Activated CD8-positive, alpha-beta memory T cell treated with anti-CD3 and anti-CD28 coated beads for 48 hours (primary cell): ENCODE results near the gene NPDC1.
"Not testable (repeated sequence)": the region's sequence is repeated elsewhere in the genome, so short reads cannot be mapped to it uniquely, and the experiment has no call there.

Source experiments
- DNase-seq, 3 experiments: peaks; one replicate each; pipeline ENCODE4 v3.0.0-alpha.2; 2020; ENCODE audit warnings: low read depth in 2 of 3, low spot score in 2 of 3

Gene NPDC1

DNA sequence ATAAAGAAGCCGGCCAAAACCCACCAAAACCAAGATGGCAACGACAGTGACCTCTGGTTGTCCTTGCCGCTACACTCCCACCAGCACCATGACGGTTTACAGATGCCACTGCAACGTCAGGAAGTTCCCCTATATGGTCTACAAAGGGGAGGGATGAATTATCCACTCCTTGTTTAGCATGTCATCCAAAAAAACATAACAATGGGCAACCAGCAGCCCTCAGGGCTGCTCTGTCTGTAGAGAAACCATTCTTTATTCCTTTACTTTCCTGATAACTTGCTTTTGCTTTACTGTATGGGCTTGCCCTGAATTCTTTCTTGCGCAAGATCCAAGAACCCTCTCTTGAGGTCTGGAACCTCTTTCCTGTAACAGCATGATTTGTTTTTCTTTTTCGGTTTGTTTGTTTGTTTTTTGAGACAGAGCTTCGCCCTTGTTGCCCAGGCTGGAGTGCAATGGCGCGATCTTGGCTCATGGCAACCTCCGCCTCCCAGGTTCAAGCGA is 29.3 kb upstream of the NPDC1 start:
- no peak for DNase-seq

DNA sequence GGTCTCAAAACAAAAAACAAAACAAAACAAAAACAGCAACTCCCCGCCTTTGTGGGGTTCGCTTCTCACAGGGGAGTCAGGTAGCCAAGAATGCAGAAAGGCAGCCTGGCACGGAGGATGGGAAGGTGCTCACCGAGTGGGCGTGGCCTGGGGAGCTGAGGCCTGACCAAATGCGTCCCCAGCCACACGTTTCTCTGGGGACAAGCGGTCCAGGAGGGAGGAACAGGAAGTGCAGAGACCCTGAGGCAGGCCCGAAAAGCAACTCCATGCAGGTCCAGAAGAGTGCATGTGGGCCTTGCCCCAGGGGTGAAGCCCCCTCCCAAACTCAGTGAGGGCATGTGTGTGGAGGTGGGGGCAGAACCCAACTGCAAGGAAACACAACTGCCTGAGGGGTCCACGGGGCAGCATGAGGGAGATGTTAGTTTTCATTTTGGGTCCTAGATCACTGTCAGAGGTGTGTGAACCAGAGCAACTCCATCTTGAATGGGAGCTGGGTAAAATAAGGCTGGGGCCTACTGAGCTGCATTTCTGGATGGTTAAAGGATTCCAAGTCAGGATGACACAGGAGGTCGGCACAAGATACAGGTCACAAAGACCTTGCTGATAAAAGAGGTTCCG is 28.8 kb upstream of the NPDC1 start:
- no peak for DNase-seq

DNA sequence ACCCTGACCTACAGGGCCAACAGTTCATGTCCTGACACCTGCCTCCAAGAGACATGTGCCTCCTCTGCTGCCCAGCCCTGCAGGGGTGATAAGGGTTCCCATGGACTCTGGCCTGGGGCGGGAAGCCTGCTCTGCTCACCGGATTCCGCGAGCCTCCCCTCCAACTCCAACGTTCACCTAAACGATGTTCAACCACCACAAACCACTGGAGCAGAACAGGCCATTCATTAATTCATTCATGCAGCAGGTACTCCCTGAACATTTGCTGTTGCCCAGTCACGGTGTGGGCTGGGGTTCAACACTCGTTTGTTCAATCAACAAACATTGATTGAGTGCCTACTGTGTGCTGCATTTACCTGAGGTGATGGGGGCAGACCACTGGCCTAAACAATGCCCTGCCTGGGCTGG is 28.0 kb upstream of the NPDC1 start:
- DNase-seq, result no peak

DNA sequence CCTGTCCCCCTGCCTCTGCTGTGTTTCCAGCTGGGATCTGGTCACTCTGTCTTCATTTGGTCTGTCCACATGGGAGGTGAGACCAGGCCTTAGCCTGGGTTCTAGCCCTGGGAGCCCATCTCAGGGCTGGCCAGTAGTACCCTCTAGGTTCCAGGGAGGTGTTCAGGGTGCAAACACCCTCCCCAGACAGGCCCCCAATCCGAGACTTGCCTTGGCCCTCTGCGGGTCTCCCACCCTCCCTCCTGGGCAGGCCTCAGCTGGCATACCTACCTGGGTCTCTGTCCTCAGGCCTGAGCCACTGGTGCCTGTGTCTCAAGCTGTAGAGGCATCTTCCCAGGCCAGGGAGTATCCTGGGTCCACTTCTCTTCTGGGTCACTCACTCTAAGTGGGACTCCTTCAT is 25.3 kb upstream of the NPDC1 start:
- DNase-seq, result no peak

DNA sequence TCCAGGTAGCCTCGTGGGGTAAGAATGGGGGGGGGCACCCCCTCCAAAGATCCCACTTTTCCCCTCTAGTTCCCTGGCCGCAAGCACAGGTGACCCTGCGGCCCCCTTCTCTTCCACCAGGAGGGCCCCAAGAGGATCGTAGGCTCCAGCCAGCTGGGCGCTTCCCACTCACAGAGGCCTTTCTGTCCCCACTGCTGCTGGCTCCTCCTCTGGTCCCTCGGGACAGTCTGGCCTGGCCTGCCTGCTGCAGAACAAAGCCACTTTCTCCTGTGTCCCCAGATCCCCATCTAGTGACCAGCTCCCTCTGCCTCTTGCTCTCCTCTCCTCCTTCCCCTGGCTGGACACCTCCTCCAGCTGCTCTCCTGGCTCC is 24.9 kb upstream of the NPDC1 start:
- DNase-seq, result no peak

DNA sequence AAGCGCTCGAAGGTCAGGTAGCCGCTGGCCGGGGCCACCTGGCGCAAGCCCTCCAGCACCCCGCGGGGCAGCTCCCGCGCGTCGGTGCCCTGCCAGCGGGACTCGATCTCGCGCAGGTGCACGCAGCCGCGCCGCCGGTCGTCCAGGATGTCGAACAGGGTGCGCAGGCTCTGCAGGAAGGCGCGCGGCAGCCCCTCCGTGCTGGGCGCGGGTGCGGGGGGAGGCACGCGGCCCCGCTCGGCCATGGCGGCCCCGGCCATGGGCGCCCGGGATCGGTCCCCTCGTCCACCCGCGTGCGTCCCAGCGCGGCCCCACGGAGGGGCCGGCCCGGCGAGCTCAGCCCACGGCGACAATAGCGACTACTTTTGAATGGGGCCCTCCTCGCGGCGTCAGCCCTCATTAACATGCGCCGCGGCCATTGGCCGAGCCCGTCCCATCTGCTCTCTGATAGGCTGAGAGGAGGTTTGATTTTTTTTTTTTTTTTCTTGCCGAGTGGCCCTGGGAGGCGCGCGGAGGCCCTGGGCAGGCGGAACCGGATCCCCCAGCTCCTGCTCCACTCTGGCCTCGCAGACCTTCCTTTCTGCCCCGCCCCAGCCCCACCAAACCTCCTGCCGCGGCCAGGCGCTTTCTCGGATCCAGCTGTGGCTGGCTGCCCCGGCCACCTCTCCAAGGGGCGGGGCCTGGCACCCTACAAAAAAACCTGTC is 24.4 kb upstream of the NPDC1 start, which contains the start of gene SAPCD2:
TSS of gene SAPCD2 (minus strand) at position 357 of the 705 bp plus-strand sequence. CDS start at position 260, 97 bp downstream.
- peak in 2 of 3 experiments; percentile 55 to 69 for DNase-seq

DNA sequence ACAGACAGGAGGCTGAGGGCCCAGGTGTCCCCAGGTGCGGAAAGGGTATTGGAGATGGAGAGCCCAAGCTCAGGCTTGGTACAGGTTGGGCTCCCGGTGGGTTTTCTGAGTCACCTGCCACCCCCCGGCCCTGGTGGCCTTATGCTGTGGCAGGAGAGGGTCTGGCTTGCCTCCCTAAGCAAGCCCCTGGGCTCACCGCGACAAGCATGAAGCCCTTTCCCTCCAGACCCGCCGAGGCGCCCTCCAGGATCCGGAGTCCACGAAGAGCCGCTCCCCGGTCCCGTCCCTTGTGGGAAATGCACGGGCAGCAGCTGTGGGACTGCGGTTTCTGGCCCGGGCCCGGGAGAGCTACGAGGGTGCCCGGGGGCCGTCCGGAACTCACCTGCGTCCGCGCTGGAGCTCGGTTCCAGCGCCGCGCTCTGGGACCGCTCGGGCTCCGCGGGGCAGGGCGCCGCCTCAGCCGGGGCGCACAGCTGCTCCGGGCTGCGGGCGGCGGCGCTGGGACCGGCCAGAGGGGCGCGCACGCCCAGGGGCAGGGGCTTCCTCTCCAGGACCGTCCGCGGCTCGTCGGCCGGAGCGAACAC is 23.6 kb upstream of the NPDC1 start:
- DNase-seq, result no peak

DNA sequence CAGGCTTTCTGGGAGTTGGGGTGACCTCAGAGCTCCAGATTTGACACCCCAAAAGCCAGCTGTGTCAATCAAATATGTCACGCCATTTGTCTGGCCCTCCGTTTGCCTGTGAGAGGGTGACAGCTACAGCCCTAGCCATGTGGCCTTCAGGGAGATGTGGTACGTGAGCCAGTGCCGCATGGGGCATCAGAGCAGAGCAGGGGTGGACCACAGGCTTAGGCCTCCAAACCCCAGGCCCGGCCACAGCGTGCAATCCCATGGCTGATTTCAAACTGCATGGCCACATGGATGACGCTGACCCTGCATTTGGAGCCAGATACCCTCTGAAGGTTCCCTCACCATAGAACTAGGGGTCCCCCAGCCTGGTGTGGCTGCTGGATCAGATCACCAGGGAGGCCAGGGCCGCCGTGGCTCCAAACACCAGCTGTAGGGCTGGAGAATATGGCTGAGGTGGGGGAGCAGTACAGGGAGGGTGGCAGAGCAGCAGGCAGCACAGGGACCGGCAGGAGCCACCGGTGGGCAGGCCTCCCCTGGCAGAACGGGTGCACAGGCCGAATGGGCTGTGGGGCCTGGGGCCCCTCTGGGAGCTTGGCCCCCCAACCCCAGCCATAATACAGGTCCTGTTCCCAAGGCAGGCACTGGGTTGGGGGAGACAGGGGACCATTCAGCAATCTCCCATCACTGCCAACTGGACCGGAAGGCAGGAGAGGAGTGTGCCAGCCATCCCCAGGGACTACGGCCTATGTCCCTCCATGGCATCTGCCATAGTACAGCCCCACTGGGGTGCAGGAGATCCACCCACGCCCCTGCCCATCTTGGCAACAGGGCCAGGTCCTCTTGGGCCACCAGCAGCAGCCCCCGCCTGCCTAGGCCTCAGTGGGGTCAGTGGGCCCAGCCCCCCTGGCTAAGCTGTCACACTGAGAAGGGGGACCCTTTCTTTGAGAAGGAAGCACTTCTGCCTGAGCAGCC is 22.8 kb upstream of the NPDC1 start:
- DNase-seq, result no peak

DNA sequence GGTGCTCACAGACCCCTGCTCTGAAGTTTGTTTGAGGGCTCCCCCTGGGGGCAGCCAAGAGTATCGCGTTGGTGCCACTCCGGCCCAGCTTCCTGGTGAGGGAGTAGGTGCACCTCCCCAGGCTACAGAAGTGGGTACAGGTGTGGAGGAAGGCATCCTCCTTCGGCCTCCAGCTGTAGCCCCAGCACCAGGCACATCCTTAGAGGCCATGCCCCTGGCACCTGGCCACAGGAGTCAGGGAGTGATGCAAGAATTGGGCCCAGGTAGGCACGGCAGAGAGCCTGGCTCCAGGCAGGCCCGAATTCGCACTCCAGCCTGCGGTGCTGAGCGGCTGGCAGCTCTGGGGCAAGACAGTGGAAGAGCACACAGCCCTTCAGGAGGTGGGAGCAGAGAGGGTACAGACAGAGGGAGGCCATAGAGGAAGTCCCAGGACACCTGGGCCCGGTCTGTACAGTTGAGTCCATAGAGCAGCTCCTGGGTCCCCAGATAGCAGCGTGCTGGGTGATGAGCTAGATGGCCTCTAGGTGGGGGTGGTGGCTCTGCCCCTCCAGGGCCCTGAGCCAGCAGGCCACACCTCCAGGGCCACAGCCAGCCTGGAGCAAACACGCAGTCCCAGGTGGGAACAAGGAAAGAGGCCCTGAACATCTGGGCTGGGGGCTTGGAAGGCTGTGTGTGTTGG is 22.0 kb upstream of the NPDC1 start:
- peak in 1 of 3 experiments; percentile 67 for DNase-seq

DNA sequence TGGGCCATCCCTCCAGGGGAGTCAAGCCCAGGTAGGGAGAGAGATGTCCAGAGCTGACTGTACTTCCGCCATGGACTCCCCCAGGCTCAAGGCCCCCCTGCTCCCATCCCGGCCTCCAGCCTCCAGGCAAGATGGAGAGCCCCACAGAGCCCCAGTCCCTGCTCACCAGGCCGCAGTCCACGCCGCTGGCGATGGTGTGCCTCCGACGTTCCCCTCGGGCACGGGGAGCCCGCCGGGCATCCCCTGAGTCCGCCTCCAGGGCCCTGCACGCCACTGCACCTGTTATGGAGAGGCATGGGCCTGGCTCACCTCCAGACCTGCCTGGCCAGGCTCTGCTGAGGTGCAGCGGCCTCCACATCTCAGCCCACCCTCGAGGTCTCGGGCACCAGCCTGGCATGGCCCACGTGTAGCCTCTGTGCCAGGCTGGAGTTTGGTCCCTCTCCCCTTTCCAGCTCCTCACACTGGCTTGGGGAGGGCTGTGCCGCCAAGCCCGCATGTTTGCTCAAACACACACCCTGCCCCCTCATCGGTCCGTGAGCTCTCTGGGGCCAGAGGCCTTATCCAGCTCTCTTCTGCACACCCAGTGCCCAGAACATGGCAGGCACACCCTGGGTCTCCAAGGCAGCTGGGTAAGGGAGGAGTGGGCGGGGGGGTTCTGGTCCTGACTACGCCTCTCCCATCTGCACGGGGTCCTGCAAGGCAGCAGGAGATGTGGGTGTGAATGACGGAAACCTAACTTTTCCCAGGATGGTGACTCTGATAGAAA is 20.3 kb upstream of the NPDC1 start:
- no peak for DNase-seq

DNA sequence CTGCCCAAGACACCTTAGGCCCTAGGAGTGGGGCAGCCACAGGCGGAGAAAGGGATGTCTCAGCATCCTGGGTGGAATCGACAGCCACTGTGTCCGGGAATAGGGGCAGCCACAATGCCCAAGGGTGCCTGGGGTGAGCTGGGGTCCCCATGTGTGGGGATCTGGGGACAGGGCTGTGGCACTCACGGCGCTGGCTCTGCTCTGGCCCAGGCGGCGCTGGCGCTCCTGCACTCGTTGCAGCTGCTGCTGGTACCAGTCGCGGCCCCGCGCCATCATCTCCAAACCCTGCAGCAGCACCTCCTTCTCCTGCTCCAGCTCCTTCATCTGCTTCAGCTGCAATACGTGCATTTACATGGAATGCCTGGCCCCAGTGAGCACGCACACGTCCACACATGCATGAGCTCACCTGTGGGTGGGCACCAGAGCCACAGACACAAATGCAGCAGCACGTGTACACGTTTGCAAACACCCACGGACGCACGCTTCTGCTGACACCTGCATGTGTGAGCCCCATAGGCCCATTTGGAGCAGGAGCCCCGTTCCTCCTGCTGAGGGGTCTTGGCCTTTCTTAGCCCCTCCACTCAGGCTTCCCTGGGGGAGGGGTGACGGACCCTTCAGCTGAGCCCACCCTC is 19.5 kb upstream of the NPDC1 start:
- no peak for DNase-seq

DNA sequence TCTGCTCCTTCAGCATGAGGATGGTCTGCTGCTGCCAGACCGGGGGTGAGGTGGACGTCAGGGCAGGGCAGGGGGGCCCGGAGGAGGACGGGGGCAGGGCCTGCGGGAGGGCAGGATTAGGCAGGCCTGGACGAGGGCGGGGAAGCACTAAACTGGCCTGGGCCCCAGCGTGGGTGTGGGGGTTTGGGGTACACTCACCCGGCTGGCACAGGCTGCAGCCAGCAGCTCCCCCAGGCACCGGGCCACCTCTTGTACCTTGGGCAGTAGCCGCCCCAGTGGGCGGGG is 18.8 kb upstream of the NPDC1 start:
- no peak for DNase-seq

DNA sequence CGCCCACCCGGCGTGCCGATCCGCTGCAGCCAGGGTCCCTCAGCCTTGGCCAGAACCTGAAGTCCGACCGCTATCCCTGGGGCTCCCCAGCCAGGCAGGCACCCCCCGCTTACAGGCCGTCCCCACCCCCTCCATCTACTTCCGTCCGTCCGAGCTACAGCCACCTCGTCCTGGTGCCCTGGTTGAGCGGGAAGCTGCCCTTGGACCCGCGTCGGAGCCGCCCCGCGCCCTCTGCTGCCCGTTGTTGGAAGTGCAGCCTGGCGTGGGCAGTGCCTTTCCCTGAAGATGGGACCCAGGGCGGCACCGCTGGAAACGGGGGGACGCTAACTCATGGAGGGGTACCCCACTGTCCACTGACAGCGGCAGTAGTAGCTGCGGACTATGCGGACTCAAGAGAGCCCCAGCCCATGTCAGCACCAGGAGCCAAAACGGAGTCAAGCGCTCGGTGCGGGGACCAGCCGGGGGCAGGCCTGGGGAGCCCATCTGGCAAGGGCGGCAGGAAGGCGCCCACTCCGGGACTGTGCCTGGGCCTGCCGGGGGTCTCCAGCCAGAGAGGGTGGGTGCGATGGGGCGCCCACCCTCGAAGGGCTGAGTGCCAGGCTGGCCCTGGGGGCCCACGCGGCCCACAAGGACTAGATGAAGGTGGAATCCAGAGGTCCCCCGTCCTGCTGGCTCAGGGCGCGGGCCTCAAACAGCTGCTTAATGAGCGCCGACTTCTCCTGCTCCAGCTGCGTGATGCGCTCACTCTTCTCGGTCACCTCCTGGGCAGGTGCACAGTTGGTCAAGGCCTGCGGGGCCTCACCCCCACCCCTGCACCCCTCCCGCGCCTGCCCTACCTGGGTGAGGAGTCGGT is 18.3 kb upstream of the NPDC1 start:
- DNase-seq, result peak in 1 of 3 experiments; percentile 65

DNA sequence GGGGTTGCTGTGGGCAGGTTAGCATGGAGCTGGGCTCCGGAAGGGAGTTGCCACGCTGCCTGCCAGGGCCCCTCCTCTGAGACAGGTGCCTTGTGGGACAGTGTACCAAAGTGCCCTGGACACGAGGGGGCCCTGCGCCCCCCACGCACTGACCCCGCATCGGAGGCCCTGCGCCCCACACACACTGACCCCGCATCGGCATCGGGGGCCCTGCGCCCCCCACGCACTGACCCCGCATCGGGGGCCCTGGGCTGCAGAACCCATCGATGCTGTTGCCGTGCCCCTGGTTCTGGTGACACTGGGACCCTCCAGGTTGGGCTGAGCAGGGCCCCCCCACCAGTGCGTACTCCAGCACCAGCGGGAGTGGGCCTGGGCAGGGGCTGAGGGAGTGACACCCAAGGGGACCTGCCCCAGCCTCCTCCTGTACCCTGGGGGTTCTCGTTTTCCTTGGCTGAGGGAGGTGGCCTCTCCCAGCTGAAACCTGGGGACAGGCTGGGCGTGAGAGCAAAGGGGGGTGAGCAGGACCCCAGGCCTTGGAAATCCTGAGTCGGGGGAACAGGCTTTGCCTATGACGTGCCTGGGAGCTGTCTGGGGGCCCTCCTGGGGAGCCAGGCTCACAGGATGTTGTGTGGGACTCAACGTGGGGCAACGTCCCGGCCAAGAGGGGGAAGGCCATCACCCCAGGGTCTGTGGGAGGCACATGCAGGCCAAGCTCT is 17.5 kb upstream of the NPDC1 start:
- no peak for DNase-seq

DNA sequence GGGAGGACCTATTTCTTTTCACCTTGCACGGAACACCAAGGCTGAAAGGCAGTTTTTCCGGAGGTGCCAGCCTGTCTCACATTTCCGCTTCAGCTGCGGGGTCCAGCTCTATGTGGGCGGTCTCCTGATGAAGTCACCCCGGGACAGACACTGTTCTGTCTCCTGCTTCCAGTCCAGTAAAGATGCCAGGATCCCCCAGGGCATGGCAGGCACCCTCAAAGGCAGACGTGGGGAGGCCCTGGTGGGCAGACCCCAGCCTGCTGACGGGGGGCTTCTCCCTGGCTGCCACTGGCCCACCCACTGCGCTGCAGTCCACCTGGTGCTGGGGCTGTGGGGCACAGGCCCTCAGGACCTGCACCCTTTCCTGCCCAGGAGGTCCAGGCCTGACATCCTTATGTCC is 16.8 kb upstream of the NPDC1 start:
- DNase-seq, result not testable (repeated sequence)

DNA sequence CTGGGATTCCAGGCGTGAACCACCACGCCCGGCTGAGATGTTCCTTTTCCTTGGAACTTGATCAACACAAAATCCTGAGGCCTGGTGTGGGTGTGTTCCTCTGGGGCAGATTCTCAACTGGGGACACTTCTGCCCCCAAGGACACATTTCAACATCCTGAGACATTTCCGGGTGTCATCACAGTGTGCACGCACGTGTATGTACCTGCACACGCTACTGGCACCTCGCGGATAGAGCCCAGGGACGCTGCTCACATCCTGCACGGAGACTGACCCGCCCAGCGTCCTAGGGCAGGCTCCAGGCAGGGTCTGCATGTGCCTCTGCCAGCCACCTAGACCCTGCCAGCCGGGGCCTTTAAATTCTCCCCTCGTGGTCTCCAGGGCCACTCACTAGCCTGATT is 16.4 kb upstream of the NPDC1 start:
- no peak for DNase-seq

DNA sequence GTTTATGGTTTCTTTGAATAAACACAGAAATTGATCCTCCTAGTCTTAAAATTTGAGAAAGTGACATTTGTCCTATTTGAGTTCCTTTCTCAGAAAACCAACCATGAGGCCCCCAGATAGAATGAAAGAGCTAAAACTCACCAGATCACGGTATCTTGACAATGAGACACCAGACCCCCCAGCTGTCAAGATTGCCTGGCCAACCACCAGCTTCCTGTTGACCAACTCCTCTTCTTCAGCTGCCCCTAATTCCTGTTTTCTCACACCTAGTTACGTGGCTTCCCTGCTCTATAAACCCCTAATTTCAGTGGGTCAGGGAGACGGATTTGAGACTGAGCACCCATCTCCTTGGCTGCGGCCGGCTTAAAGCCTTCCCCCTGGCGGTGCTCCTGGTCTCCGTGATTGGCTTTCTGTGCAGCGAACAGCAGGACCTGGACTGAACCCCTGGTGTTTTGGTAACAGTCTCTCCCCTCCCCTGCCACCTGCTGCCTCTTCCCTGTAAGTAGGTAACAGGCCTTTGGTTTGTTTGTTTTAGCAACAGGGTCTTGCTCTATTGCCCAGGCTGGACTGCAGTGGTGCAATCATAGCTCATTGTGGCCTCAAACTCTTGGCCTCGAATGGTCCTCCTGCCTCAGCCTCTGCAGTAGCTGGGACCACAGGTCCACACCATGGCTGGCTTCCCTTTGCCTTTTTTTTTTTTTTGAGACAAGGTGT is 12.7 kb upstream of the NPDC1 start:
- no peak for DNase-seq
